GM10248 (cell line): ENCODE results near the gene SRRM2.

Source experiments
- CTCF ChIA-PET: fragments of 300-600 bp; sonication (Branson Sonifier 250); formaldehyde crosslinking; extraction: SDS; loops from one replicate; lab custom pipeline; 2021; ENCODE audit warnings: antibody characterized with exemption; lab: Yijun Ruan, JAX
- POLR2A ChIA-PET: fragments of 350-650 bp; sonication (Branson Sonifier 250); formaldehyde crosslinking; extraction: SDS; loops from one replicate; lab custom pipeline; 2020; ENCODE audit warnings: antibody characterized with exemption; lab: Yijun Ruan, JAX
- DNase-seq: peaks from one replicate; pipeline ENCODE4 v3.0.0; 2012; ENCODE audit errors: extremely low spot score
- TF ChIP-seq, protein P1 (sequence below): IDR thresholded peaks from 2 replicates; pipeline ENCODE4 v1.5.1; 2012; ENCODE audit warnings: mild to moderate bottlenecking, low read depth; ENCODE audit errors: extremely low read depth, missing control alignments, control extremely low read depth

The SRRM2 gene

DNA sequence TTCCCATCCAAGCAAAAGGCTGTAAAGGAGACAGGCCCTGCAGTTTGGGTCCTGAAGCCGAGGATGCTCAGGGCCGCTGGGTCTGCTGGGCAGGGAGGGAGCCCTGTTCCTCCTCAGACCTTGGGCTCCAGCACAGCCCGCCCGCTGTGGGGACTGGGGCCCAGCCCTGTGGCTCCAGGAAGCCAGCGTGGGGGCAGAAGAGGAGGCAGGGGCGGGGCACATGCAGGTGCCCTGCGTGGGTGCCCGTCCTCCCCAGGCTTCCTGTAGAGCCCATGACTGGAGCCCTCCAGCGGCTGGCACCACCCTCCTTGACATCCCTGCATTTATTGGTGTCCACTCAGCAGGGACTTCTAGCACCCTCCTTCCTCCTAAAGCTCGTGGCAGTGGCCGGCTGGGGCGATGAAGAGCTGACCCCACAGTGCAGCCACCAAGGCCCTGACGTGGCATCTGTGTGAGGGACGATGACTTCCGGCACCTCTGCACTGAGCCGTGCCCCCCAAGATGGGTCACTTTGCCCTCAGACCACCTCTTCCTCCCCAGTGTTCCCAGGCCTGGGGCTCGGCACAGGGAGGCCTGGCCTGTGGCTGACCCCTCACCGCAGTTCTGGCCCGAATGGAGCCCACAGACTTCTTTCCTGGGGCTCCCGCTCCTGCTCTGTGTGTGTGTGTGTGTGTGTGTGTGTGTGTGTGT is 42.3 kb upstream of the SRRM2 start:
- TF ChIP-seq, protein P1, sequence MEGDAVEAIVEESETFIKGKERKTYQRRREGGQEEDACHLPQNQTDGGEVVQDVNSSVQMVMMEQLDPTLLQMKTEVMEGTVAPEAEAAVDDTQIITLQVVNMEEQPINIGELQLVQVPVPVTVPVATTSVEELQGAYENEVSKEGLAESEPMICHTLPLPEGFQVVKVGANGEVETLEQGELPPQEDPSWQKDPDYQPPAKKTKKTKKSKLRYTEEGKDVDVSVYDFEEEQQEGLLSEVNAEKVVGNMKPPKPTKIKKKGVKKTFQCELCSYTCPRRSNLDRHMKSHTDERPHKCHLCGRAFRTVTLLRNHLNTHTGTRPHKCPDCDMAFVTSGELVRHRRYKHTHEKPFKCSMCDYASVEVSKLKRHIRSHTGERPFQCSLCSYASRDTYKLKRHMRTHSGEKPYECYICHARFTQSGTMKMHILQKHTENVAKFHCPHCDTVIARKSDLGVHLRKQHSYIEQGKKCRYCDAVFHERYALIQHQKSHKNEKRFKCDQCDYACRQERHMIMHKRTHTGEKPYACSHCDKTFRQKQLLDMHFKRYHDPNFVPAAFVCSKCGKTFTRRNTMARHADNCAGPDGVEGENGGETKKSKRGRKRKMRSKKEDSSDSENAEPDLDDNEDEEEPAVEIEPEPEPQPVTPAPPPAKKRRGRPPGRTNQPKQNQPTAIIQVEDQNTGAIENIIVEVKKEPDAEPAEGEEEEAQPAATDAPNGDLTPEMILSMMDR, result no peak
- DNase-seq, result no peak
- ChIA-PET POLR2A (no interaction called here), CTCF (interaction anchor here (1.3 kb wide), 1 partner anchor 10 kb away, joined by 3 read pairs; the partner anchor contains the start of gene PRSS27)

DNA sequence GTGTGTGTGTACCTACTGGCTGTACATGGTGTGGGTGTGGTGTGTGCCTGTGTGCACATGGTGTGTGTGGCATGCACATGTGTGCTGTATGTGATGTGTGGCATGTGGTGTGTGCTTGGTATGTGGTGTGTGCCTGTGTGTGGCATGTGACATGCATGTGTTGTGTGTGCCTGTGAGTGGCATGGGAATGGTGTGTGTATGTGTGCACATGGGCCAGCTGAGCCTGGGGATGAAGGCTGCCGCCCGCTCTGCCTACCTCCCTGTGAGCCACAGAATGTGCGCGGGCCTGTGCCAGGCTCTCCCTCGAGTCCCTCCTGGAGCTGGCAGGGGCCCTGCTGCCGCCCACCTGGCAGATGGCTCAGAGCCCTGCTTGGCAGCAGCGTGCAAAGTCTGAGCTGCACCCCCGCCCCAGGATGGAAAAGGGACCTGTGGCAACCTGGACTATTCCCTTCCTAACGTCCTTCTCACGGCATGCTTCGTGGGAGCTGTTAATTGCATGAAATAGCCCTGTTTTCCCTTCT is 41.7 kb upstream of the SRRM2 start:
- ChIA-PET POLR2A (interaction anchor here (1.2 kb wide), 1 partner anchor 29 kb away, joined by 3 read pairs; the partner anchor contains the start of gene KCTD5), CTCF (no interaction called here)
- TF ChIP-seq, protein P1, result no peak
- no peak for DNase-seq

DNA sequence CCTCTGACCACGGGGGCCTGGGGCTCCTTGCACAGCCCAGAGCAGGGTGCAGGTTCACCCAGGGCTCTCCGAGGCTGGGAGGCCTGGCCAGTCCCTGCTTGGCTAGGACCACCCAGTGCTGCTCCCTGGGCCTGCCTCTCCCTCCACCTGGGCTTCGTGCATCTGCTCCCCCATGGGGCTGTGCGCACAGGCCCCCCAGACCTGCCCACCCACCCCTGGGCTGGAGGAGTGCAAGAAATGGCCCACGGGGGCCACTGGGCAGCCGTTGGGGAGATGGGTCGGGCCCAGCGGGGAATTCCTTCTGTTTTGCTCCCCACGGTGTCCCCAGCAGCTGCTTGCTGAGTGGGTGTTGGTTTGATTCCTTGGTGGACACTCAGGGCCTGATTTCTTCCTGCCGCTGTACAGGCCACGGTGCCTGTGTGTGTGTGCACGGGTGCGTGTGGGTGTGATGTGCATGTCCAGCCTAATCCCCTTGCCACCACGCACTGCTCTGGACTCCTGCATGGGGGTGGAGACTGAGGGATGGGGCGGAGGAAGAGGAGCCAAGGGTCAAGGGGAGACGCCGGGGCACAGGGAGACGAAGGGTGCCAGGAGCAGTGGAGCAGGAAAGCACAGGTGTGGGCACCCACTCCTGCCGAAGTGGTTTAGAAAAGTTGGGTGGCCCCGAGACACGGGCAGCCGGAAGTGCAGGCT is 40.9 kb upstream of the SRRM2 start:
- POLR2A ChIA-PET, result interaction anchor here (1.2 kb wide), 1 partner anchor 29 kb away, joined by 3 read pairs; the partner anchor contains the start of gene KCTD5

DNA sequence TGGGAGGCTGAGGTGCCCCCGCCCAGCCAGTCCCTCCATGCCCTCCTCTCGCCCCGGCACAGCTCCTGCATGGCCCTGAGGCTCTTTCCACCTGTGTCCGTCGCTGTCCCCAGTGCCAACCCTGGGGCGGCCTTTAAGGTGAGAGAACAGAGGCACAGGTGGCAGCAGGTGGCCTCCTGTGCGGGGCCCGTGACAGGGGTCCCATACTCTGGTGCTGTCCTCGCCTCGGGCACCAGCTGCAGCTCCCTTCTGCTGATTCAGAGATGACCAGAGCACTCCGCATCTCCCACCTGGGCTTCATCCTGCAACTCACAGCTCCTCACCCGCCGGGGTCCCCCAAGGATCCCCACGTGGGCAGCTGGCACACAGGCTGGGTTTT is 40.4 kb upstream of the SRRM2 start:
- ChIA-PET POLR2A (interaction anchor here (1.2 kb wide), 1 partner anchor 30 kb away, joined by 3 read pairs; the partner anchor contains the start of gene KCTD5), CTCF (no interaction called here)
- TF ChIP-seq, protein P1, result no peak
- no peak for DNase-seq

More for the DNA sequence above, 40.9 kb upstream of the SRRM2 start:
- no peak for DNase-seq
- TF ChIP-seq, protein P1, result no peak
- CTCF ChIA-PET, result no interaction called here

DNA sequence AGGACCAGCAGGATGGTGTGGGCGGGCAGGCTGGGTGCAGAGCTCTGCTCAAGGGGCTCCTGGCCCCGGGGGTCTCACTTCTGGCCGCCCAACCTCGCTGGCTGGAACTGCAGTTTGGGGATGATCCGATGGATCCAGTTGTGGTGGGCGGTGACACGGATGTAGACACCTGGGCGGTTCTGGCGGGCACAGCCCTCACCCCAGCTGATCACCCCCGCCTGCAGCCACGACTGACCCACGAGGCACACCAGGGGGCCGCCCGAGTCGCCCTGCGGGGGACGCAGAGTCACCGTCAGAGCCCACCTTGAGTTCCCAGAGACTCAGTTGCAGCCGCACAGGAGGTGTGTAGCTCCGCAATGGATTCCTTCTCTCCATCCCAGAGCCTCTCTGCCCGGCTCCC is 39.9 kb upstream of the SRRM2 start:
- CTCF ChIA-PET, result no interaction called here
- DNase-seq, result no peak
- POLR2A ChIA-PET, result no interaction called here
- TF ChIP-seq, protein P1, result no peak

DNA sequence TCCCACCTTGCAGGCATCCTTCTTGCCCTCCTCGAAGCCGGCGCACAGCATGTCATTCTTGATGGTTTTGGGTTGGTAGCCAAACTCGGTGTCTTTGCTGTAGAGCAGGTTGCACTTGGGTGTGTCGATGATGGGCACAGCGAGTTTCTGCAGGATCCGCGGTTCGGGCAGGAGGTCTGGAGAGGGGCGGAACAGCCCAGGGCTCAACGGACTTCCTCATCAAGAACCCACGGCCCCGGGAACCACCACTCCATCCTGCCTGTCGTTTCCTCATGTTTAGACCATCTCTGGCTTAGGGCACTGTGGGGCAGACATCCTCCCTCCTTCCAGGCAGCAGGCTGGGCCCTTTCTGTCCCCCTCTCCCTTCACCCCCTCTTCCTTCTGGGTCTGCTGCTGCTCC is 38.9 kb upstream of the SRRM2 start:
- CTCF ChIA-PET, result no interaction called here
- TF ChIP-seq, protein P1, result no peak
- no peak for DNase-seq
- POLR2A ChIA-PET, result no interaction called here
